ENCODE results near the gene PAPPA. TPM values are rescaled to one million over a fixed set of nuclear protein-coding genes. Genes with fewer than 3 reads are reported as not detected.

PAPPA gene
- 0.17 and 0.29 TPM in 2 replicates for total RNA-seq (2021)
- long read RNA-seq: 0 reads

- peak within 1 kb of the TSS; percentile 71 to 88 for H3K4me3 Mint-ChIP-seq
- H2BK120ac ChIP-seq (ENCODE audit: low read depth, low read length, poor library complexity, severe bottlenecking): no peak within 1 kb of the TSS
- H3K56ac ChIP-seq (ENCODE audit: insufficient read length, low read depth, low read length): no peak within 1 kb of the TSS
- TF ChIP-seq CTCF (conservative IDR thresholded peaks at IDR 0.05): no peak
- peak within 1 kb of the TSS in 2 of 3 experiments; percentile 24 to 32; a peak in 3 of 7 replicates for H3K27ac Mint-ChIP-seq
- H3K18ac ChIP-seq (ENCODE audit: insufficient read length, low read depth, low read length): no peak within 1 kb of the TSS
- H4K8ac ChIP-seq (replicated peaks; ENCODE audit: insufficient read length, low read depth, low read length): no peak within 1 kb of the TSS
- peaks cover 83% of the 10 kb centered on the region for H3K27me3 Mint-ChIP-seq (ENCODE audit: low read depth)
- H2BK5ac ChIP-seq (ENCODE audit: insufficient read length, low read length): no peak within 1 kb of the TSS
- H3K9me3 ChIP-seq (ENCODE audit: control insufficient read depth, low read depth, low read length): no peaks in the 10 kb centered on the region
- H2AFZ ChIP-seq (ENCODE audit: low read length): no peak within 1 kb of the TSS
- H3K79me1 ChIP-seq (ENCODE audit: insufficient read depth, low read depth, low read length, poor library complexity, severe bottlenecking): no peaks in the 10 kb centered on the region
- no peak within 1 kb of the TSS for H3K9ac ChIP-seq (ENCODE audit: extremely low read depth, insufficient read length, low read length)
- no peaks in the 10 kb centered on the region for H3K79me2 ChIP-seq (ENCODE audit: insufficient read depth, low read length)
- H3K9me3 Mint-ChIP-seq: no peaks in the 10 kb centered on the region; a peak in 1 of 5 replicates
- WGBS (ENCODE audit: extremely low coverage, insufficient read length, low lambda C conversion rate): no CpG with 5 or more reads among the region's 41 CpGs
- H3K14ac ChIP-seq (ENCODE audit: insufficient read depth, low read length): no peak within 1 kb of the TSS
- peaks cover 18% of the 10 kb centered on the region for H3K23me2 ChIP-seq (ENCODE audit: insufficient read length, low read depth, low read length, poor library complexity, severe bottlenecking)
- H3K36me3 Mint-ChIP-seq (ENCODE audit: insufficient read depth in 1 of 3, low read depth in 3 of 3): no peaks in the 10 kb centered on the region; a peak in 1 of 7 replicates
- no peak within 1 kb of the TSS for H2BK20ac ChIP-seq (ENCODE audit: low read depth, low read length, poor library complexity, severe bottlenecking)
- H3K23ac ChIP-seq (ENCODE audit: insufficient read length, low read depth, low read length): no peak within 1 kb of the TSS
- no peak within 1 kb of the TSS for H2BK15ac ChIP-seq (ENCODE audit: low read depth, low read length)
- no peaks in the 10 kb centered on the region for H3K4me1 ChIP-seq (ENCODE audit: insufficient read depth, low read length)
- peak within 1 kb of the TSS; percentile 87 for H3K4me2 ChIP-seq (ENCODE audit: insufficient read depth, insufficient read length, low read length)
- peak; percentile 38 for DNase-seq
- peaks cover 16% of the 10 kb centered on the region; the same call in 1 of the 2 replicates for H3K27me3 ChIP-seq (ENCODE audit: insufficient read depth, low read length)
- no peaks in the 10 kb centered on the region for H4K20me1 ChIP-seq (ENCODE audit: control insufficient read depth, insufficient read depth, insufficient read length)
- no peak within 1 kb of the TSS for H4K91ac ChIP-seq (ENCODE audit: insufficient read length, low read depth, low read length)
- no peak within 1 kb of the TSS for H4K5ac ChIP-seq (ENCODE audit: insufficient read length, low read depth, low read length)
- no peak within 1 kb of the TSS for H2AK5ac ChIP-seq (ENCODE audit: insufficient read length, low read length)
- peaks cover 48 to 51% of the 10 kb centered on the region in 2 experiments for H3K4me1 Mint-ChIP-seq
- H3T11ph ChIP-seq (ENCODE audit: low read length): no peak within 1 kb of the TSS
- no peak within 1 kb of the TSS for H3K27ac ChIP-seq (ENCODE audit: insufficient read length, low read depth, low read length)
- no peak within 1 kb of the TSS for H2BK12ac ChIP-seq (ENCODE audit: insufficient read length, low read depth, low read length)
- no peak within 1 kb of the TSS for H3K4ac ChIP-seq (ENCODE audit: low read depth, low read length)
Measured at GRCh38 chr9:116153765-116154333, at the start of gene PAPPA. TSS of gene PAPPA (plus strand) at chr9:116153791. CDS start at chr9:116154173, 382 bp downstream.

Data from H9 (cell line).